Adrenal gland (tissue), 5 donors: ENCODE results near the gene FAM170B.
A peak's percentile ranks its signal among the peaks of the same experiment; 100 is the strongest.

ENCODE experiments used
- POLR2A ChIP-seq, 2 donors: fragments of 450-650 bp; IDR thresholded peaks; one replicate each; pipeline ENCODE4 v1.6.1; 2017; ENCODE audit warnings: antibody characterized with exemption in 2 of 2, mild to moderate bottlenecking in 2 of 2, moderate library complexity in 1 of 2
- TF ChIP-seq, protein P1 (sequence below), 6 experiments: fragments of 450-650 bp in 4 of 6; fragments of 200-600 bp in 2 of 6; sonication (generic) in 1 of 6; IDR thresholded peaks; 1 replicate in 5 of 6; 2 replicates in 1 of 6; pipeline versions ENCODE4 v1.5.1 to v1.8.0; 2016 to 2021; ENCODE audit warnings: antibody characterized with exemption in 6 of 6, mild to moderate bottlenecking in 2 of 6, moderate library complexity in 1 of 6
- donor health status: DM: no; HTN: no; CAD: no.

DNA sequence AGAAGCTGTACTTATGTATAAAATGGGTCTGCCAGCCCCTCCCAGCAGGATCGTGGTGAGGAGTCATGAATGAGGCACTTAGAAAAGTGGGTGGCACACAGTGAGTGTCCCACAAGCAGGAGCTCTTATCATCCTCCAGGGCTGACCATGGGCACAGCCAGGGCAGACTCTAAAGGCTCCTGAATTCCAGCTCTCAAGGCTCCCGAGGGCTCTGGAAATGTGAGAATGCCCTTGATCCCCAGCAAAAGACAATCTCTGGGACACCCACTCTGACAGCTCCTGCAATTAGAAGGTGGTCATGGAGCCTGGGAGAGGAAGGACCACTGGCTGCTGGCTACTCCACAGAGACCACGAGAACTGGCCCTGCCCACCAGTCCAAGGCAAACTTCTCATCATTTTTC lies 20.1 kb downstream of the FAM170B start:
- TF ChIP-seq, protein P1, sequence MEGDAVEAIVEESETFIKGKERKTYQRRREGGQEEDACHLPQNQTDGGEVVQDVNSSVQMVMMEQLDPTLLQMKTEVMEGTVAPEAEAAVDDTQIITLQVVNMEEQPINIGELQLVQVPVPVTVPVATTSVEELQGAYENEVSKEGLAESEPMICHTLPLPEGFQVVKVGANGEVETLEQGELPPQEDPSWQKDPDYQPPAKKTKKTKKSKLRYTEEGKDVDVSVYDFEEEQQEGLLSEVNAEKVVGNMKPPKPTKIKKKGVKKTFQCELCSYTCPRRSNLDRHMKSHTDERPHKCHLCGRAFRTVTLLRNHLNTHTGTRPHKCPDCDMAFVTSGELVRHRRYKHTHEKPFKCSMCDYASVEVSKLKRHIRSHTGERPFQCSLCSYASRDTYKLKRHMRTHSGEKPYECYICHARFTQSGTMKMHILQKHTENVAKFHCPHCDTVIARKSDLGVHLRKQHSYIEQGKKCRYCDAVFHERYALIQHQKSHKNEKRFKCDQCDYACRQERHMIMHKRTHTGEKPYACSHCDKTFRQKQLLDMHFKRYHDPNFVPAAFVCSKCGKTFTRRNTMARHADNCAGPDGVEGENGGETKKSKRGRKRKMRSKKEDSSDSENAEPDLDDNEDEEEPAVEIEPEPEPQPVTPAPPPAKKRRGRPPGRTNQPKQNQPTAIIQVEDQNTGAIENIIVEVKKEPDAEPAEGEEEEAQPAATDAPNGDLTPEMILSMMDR (IDR thresholded peaks at IDR 0.05), result peak in 2 of 6 experiments; percentile 3 to 5
- peak in 1 of 2 donors; percentile 70 for TF ChIP-seq POLR2A (IDR thresholded peaks at IDR 0.05)
